Nephron (organoid): ENCODE measurements around the gene RALGAPB.

ENCODE experiments used
- H3K27ac Mint-ChIP-seq, 3 experiments: 2 replicates each; pipeline ENCODE4 v1.8.0; 2020; ENCODE audit warnings: mixed read lengths in 3 of 3, mild to moderate bottlenecking in 2 of 3, moderate library complexity in 1 of 3
- H3K27me3 Mint-ChIP-seq: 2 replicates; pipeline ENCODE4 v1.8.0; 2021; ENCODE audit warnings: low read depth, mild to moderate bottlenecking, moderate library complexity, mixed read lengths
- H3K36me3 Mint-ChIP-seq: 2 replicates; pipeline ENCODE4 v1.8.0; 2020; ENCODE audit warnings: low read depth, mixed read lengths
- H3K4me1 Mint-ChIP-seq: 2 replicates; pipeline ENCODE4 v1.8.0; 2020; ENCODE audit warnings: mixed read lengths
- H3K4me3 Mint-ChIP-seq, 3 experiments: 2 replicates each; pipeline ENCODE4 v1.8.0; 2020; ENCODE audit warnings: mild to moderate bottlenecking in 3 of 3, mixed read lengths in 3 of 3, moderate library complexity in 2 of 3
- H3K9me3 Mint-ChIP-seq: 2 replicates; pipeline ENCODE4 v1.8.0; 2020; ENCODE audit warnings: mixed read lengths
- CTCF ChIP-seq, 3 experiments: fragments of 200-600 bp; sonication (generic); IDR thresholded peaks; one replicate each; pipeline ENCODE4 v1.5.0; 2021; ENCODE audit warnings: antibody characterized with exemption in 3 of 3; ENCODE audit not compliant: unreplicated experiment in 3 of 3

RALGAPB gene

GRCh38 chr20:38586181-38586525 lies 113.5 kb downstream of the RALGAPB start:
- no peak for TF ChIP-seq CTCF (IDR thresholded peaks at IDR 0.05; ENCODE audit: unreplicated experiment in 3 of 3)
- H3K27me3 Mint-ChIP-seq: peaks cover 4% of the 10 kb centered on the region

GRCh38 chr20:38588303-38588702 lies 115.7 kb downstream of the RALGAPB start:
- TF ChIP-seq CTCF (IDR thresholded peaks at IDR 0.05; ENCODE audit: unreplicated experiment in 3 of 3): no peak
- Mint-ChIP-seq H3K27ac (no peak overlapping the region), H3K4me1 (no peaks in the 10 kb centered on the region), H3K4me3 (no peak overlapping the region), H3K9me3 (no peaks in the 10 kb centered on the region), H3K27me3 (peaks cover 4% of the 10 kb centered on the region), H3K36me3 (no peaks in the 10 kb centered on the region)

More at GRCh38 chr20:38586181-38586525, 113.5 kb downstream of the RALGAPB start:
- H3K4me1 Mint-ChIP-seq: peaks cover 3% of the 10 kb centered on the region
- H3K27ac Mint-ChIP-seq: no peak overlapping the region
- H3K36me3 Mint-ChIP-seq: no peaks in the 10 kb centered on the region
- no peak overlapping the region for H3K4me3 Mint-ChIP-seq
- no peaks in the 10 kb centered on the region for H3K9me3 Mint-ChIP-seq

- TF ChIP-seq CTCF (IDR thresholded peaks at IDR 0.05; ENCODE audit: unreplicated experiment in 3 of 3): no peak
- no peak overlapping the region for H3K27ac Mint-ChIP-seq
Measured at GRCh38 chr20:38589351-38589750, 116.7 kb downstream of the RALGAPB start.

GRCh38 chr20:38589967-38590675 lies 117.5 kb downstream of the RALGAPB start:
- Mint-ChIP-seq H3K27me3 (peaks cover under 1% of the 10 kb centered on the region), H3K36me3 (no peaks in the 10 kb centered on the region), H3K27ac (no peak overlapping the region), H3K4me1 (no peaks in the 10 kb centered on the region), H3K4me3 (no peak overlapping the region), H3K9me3 (no peaks in the 10 kb centered on the region)
- TF ChIP-seq CTCF (IDR thresholded peaks at IDR 0.05; ENCODE audit: unreplicated experiment in 3 of 3): no peak

More at GRCh38 chr20:38589351-38589750, 116.7 kb downstream of the RALGAPB start:
- no peaks in the 10 kb centered on the region for H3K9me3 Mint-ChIP-seq
- H3K4me3 Mint-ChIP-seq: no peak overlapping the region
- peaks cover 4% of the 10 kb centered on the region for H3K27me3 Mint-ChIP-seq
- H3K36me3 Mint-ChIP-seq: no peaks in the 10 kb centered on the region
- no peaks in the 10 kb centered on the region for H3K4me1 Mint-ChIP-seq

GRCh38 chr20:38590676-38591473 lies 118.2 kb downstream of the RALGAPB start:
- Mint-ChIP-seq H3K36me3 (no peaks in the 10 kb centered on the region), H3K9me3 (no peaks in the 10 kb centered on the region), H3K27ac (no peak overlapping the region), H3K4me3 (no peak overlapping the region), H3K27me3 (no peaks in the 10 kb centered on the region), H3K4me1 (no peaks in the 10 kb centered on the region)
- no peak for TF ChIP-seq CTCF (IDR thresholded peaks at IDR 0.05; ENCODE audit: unreplicated experiment in 3 of 3)
